PC-3 (cell line): Measurements from ENCODE around the gene GRIN3B.

ENCODE experiments used
- CTCF ChIP-seq: fragments of 300-600 bp; sonication (generic); conservative IDR thresholded peaks from 2 replicates; pipeline ENCODE4 v1.5.1; 2017; ENCODE audit warnings: antibody characterized with exemption, low read depth, mild to moderate bottlenecking, low read length
- EZH2 ChIP-seq: fragments of 300-600 bp; sonication (generic); IDR thresholded peaks from one replicate; pipeline ENCODE4 v1.6.1; 2017; ENCODE audit warnings: antibody characterized with exemption, mild to moderate bottlenecking, low read length; ENCODE audit not compliant: unreplicated experiment

- no peak for TF ChIP-seq CTCF
- no peak for TF ChIP-seq EZH2
These were observed 57.9 kb downstream of the GRIN3B start for GRCh38 chr19:1058112-1058511.
